Measurements from ENCODE around the gene RUNX2. TPM values are rescaled to one million over a fixed set of nuclear protein-coding genes. Genes with fewer than 3 reads are reported as not detected.

RUNX2 gene
- total and polyA plus RNA-seq, 2 experiments from 2014 or later = 0.66 to 1.7 TPM

DNA sequence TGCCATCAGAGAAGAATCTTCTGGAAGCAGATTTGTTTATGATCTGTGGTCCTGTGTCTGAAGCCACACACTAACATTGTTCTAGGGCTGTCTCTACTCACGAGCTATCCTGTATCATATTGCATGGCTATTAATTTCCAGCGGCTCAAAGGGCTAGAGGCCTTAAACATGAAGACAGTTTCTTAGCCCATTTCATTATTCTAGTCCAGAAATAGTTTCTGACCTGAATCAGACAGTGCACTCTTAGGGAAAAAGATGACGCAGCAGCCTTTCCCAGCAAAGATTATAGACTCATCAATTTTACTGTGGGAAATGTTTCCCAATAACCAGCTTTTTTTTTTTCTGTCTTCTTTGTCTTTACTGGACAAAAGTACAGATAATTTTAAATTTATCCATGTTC lies 154.9 kb downstream of the RUNX2 start:
- H3K4me3 Mint-ChIP-seq = no peak overlapping the region
- DNase-seq (ENCODE audit: low spot score) (no peak), ATAC-seq (no peak)
- no peak overlapping the region for H3K4me2 ChIP-seq
- no peak overlapping the region for H3K27ac Mint-ChIP-seq
- no peaks in the 10 kb centered on the region for H3K79me2 ChIP-seq (replicated peaks; ENCODE audit: insufficient read depth)
- no peaks in the 10 kb centered on the region for H3K36me3 ChIP-seq (ENCODE audit: insufficient read depth)
- no peaks in the 10 kb centered on the region for H3F3A ChIP-seq (replicated peaks; ENCODE audit: low read depth)
- no peak overlapping the region for H3K27ac ChIP-seq (ENCODE audit: low read depth)
- no peaks in the 10 kb centered on the region for H4K20me1 ChIP-seq (replicated peaks; ENCODE audit: insufficient read depth)
- no peaks in the 10 kb centered on the region for H3K27me3 ChIP-seq (ENCODE audit: insufficient read depth)
- no peaks in the 10 kb centered on the region for H3K9me2 ChIP-seq (ENCODE audit: insufficient read depth)
- TF ChIP-seq CTCF (conservative IDR thresholded peaks at IDR 0.05; ENCODE audit: low read depth in 2 of 2) (no peak), STAT1 (IDR thresholded peaks at IDR 0.05; ENCODE audit: unreplicated experiment) (no peak), POLR2AphosphoS5 (IDR thresholded peaks at IDR 0.05; ENCODE audit: low read depth) (no peak), EZH2 (IDR thresholded peaks at IDR 0.05; ENCODE audit: low read depth, unreplicated experiment) (no peak), EZH2phosphoT487 (IDR thresholded peaks at IDR 0.05; ENCODE audit: unreplicated experiment) (no peak), NANOG (IDR thresholded peaks at IDR 0.05; ENCODE audit: borderline replicate concordance) (no peak), ZNF331 (CRISPR knock-in tag; IDR thresholded peaks at IDR 0.05; ENCODE audit: low read depth) (no peak), CREB1 (CRISPR knock-in tag; IDR thresholded peaks at IDR 0.05; ENCODE audit: low read depth) (no peak), ZNF114 (CRISPR knock-in tag; IDR thresholded peaks at IDR 0.05) (no peak), ZNF462 (CRISPR knock-in tag; IDR thresholded peaks at IDR 0.05) (no peak), JUNB (IDR thresholded peaks at IDR 0.05; ENCODE audit: unreplicated experiment) (no peak), REST (IDR thresholded peaks at IDR 0.05; ENCODE audit: unreplicated experiment) (no peak)
- TF ChIP-seq, protein P1, sequence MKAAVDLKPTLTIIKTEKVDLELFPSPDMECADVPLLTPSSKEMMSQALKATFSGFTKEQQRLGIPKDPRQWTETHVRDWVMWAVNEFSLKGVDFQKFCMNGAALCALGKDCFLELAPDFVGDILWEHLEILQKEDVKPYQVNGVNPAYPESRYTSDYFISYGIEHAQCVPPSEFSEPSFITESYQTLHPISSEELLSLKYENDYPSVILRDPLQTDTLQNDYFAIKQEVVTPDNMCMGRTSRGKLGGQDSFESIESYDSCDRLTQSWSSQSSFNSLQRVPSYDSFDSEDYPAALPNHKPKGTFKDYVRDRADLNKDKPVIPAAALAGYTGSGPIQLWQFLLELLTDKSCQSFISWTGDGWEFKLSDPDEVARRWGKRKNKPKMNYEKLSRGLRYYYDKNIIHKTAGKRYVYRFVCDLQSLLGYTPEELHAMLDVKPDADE (IDR thresholded peaks at IDR 0.05) = no peak
- no peaks in the 10 kb centered on the region for H3K36me3 Mint-ChIP-seq (ENCODE audit: low read depth)
- no peaks in the 10 kb centered on the region for H3K27me3 Mint-ChIP-seq (ENCODE audit: insufficient read depth, low read depth, poor library complexity)
- no peak overlapping the region for H3K4me3 ChIP-seq
- H3K4me1 Mint-ChIP-seq = no peaks in the 10 kb centered on the region; the same call in 2 of the 3 replicates
- no peak overlapping the region for H2AFZ ChIP-seq
- H3K4me1 ChIP-seq (ENCODE audit: insufficient read depth) = no peaks in the 10 kb centered on the region
- no peaks in the 10 kb centered on the region for H3K9me3 Mint-ChIP-seq
